ENCODE results near the gene MINDY4.

DNA sequence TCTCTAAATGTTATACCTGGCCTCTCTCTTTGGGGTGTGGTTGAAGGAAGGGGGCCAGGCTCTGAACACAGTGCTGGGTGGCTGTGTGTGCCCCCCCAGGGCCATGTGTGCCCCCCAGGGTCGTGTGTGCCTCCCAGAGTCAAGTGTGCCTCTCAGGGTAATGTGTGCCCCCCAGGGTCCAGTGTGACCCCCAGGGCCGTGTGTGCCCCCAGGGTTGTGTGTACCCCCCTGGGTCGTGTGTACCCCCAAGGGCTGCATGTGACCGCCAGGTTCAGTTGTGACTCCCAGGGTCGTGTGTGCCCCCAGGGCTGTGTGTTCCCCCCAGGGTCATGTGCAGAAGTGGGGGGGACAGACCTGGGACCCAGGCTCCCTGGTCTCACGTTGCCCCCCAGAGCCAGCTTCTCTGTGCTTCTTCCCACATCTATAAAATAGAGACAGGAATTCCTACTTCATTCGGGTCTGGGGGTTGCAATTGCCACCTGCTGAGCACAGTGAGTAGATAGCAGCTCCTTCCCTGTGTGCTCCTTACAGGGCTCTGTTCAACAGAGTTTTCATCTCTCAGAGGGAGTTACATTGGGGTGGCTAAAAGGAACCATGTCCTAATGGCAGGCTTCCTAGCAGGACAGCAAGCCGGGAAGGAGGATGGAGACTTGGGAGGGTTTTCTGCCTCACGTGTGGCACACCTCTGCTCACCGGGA lies 99.8 kb downstream of the MINDY4 start:
- TF ChIP-seq, protein P1, sequence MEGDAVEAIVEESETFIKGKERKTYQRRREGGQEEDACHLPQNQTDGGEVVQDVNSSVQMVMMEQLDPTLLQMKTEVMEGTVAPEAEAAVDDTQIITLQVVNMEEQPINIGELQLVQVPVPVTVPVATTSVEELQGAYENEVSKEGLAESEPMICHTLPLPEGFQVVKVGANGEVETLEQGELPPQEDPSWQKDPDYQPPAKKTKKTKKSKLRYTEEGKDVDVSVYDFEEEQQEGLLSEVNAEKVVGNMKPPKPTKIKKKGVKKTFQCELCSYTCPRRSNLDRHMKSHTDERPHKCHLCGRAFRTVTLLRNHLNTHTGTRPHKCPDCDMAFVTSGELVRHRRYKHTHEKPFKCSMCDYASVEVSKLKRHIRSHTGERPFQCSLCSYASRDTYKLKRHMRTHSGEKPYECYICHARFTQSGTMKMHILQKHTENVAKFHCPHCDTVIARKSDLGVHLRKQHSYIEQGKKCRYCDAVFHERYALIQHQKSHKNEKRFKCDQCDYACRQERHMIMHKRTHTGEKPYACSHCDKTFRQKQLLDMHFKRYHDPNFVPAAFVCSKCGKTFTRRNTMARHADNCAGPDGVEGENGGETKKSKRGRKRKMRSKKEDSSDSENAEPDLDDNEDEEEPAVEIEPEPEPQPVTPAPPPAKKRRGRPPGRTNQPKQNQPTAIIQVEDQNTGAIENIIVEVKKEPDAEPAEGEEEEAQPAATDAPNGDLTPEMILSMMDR (IDR thresholded peaks at IDR 0.05) = no peak
- no peak for TF ChIP-seq POLR2A (IDR thresholded peaks at IDR 0.05; ENCODE audit: low read depth)
